ENCODE results near the gene DDX18. TPM values are rescaled to one million over a fixed set of nuclear protein-coding genes. Genes with fewer than 3 reads are reported as not detected.

DDX18 gene
- total and polyA plus RNA-seq, 2 of the 4 experiments (the other 2 are of a cell fraction): 34.6 to 69.9 TPM

DNA sequence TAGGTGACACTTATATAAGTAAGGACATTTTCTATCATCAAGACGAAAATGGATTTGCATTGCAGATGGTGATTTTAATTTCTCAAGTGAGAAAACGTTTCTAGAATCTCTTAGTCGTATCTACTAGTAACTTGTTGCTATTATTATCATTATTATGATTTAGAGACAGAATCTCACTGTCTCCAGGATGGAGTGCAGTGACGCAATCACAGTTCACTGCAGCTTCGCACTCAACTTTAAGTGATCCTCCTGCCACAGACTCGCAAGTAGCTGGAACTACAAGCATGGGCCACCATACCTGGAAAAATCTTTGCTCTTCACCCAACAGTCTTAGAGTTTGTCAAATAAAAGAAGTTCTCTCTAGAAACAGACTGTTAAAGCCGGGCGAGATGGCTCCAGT is 37.6 kb upstream of the DDX18 start:
- no peaks in the 10 kb centered on the region for H3K27me3 ChIP-seq (ENCODE audit: control insufficient read depth, insufficient read depth, low read length)
- no peak overlapping the region for H3K23ac ChIP-seq (ENCODE audit: low read depth, low read length)
- H4K5ac ChIP-seq (ENCODE audit: low read depth, low read length): no peak overlapping the region
- ChIA-PET CTCF (no interaction called here), POLR2A (ENCODE audit: unreplicated experiment) (no interaction called here)
- no peak overlapping the region for H3K4ac ChIP-seq (ENCODE audit: low read depth, low read length)
- H4K20me1 ChIP-seq (ENCODE audit: insufficient read depth, low read length): no peaks in the 10 kb centered on the region
- BruUV-seq (replicated peaks): no TSS peak
- H3K4me2 ChIP-seq (ENCODE audit: low read depth, low read length): no peak overlapping the region
- no peaks in the 10 kb centered on the region for H3K36me3 ChIP-seq (ENCODE audit: control insufficient read depth, insufficient read depth, low read length)
- H2BK5ac ChIP-seq (ENCODE audit: low read depth, low read length, poor library complexity, severe bottlenecking): no peak overlapping the region
- no peak overlapping the region for H2AK5ac ChIP-seq (ENCODE audit: low read depth, low read length)
- no peaks in the 10 kb centered on the region for H3K4me1 ChIP-seq (ENCODE audit: control insufficient read depth, insufficient read depth, low read length)
- no peak overlapping the region for H4K91ac ChIP-seq (ENCODE audit: insufficient read depth, low read depth, low read length)
- H4K8ac ChIP-seq (ENCODE audit: low read depth in 2 of 2, low read length in 2 of 2): no peak overlapping the region
- ATAC-seq (ENCODE audit: low read depth): no peak
- TF ChIP-seq CEBPB (IDR thresholded peaks at IDR 0.05; ENCODE audit: low read depth, low read length) (peak; percentile 58), MAFK (IDR thresholded peaks at IDR 0.05; ENCODE audit: low read depth, low read length) (no peak), RFX5 (IDR thresholded peaks at IDR 0.05; ENCODE audit: low read depth, low read length) (no peak), SMC3 (IDR thresholded peaks at IDR 0.05; ENCODE audit: low read depth, low read length) (no peak), NFE2L2 (IDR thresholded peaks at IDR 0.05; ENCODE audit: low read depth, low read length) (no peak)
- TF ChIP-seq, protein P1, sequence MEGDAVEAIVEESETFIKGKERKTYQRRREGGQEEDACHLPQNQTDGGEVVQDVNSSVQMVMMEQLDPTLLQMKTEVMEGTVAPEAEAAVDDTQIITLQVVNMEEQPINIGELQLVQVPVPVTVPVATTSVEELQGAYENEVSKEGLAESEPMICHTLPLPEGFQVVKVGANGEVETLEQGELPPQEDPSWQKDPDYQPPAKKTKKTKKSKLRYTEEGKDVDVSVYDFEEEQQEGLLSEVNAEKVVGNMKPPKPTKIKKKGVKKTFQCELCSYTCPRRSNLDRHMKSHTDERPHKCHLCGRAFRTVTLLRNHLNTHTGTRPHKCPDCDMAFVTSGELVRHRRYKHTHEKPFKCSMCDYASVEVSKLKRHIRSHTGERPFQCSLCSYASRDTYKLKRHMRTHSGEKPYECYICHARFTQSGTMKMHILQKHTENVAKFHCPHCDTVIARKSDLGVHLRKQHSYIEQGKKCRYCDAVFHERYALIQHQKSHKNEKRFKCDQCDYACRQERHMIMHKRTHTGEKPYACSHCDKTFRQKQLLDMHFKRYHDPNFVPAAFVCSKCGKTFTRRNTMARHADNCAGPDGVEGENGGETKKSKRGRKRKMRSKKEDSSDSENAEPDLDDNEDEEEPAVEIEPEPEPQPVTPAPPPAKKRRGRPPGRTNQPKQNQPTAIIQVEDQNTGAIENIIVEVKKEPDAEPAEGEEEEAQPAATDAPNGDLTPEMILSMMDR (conservative IDR thresholded peaks at IDR 0.05; ENCODE audit: low read depth, low read length): no peak
- TF ChIP-seq, protein P2, sequence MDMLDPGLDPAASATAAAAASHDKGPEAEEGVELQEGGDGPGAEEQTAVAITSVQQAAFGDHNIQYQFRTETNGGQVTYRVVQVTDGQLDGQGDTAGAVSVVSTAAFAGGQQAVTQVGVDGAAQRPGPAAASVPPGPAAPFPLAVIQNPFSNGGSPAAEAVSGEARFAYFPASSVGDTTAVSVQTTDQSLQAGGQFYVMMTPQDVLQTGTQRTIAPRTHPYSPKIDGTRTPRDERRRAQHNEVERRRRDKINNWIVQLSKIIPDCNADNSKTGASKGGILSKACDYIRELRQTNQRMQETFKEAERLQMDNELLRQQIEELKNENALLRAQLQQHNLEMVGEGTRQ (IDR thresholded peaks at IDR 0.05; ENCODE audit: low read depth, low read length): no peak
- TF ChIP-seq, protein P3, sequence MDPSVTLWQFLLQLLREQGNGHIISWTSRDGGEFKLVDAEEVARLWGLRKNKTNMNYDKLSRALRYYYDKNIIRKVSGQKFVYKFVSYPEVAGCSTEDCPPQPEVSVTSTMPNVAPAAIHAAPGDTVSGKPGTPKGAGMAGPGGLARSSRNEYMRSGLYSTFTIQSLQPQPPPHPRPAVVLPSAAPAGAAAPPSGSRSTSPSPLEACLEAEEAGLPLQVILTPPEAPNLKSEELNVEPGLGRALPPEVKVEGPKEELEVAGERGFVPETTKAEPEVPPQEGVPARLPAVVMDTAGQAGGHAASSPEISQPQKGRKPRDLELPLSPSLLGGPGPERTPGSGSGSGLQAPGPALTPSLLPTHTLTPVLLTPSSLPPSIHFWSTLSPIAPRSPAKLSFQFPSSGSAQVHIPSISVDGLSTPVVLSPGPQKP (IDR thresholded peaks at IDR 0.05; ENCODE audit: borderline replicate concordance, low read depth, low read length): no peak
- H3K14ac ChIP-seq (replicated peaks; ENCODE audit: low read depth, low read length): no peak overlapping the region
- in situ Hi-C loops (cut with MboI; ENCODE audit: low sequenced_read_pairs) (no loop called here), dilution Hi-C loops (cut with HindIII; ENCODE audit: low sequenced_read_pairs, unreplicated experiment) (no loop called here), intact Hi-C loops (cut with micrococcal nuclease) (no loop called here)
- H2BK20ac ChIP-seq (ENCODE audit: low read depth, low read length): no peak overlapping the region
- H3K27ac ChIP-seq (ENCODE audit: insufficient read depth, low read length): no peak overlapping the region
- no peak overlapping the region for H2BK120ac ChIP-seq (ENCODE audit: low read depth, low read length)
- no CpG with 5 or more reads among the region's 8 CpGs for WGBS, 2 experiments (ENCODE audit: extremely low coverage in 2 of 2, insufficient read length in 1 of 2)
- no peak overlapping the region for H3K9ac ChIP-seq (ENCODE audit: low read depth, low read length)
- no peak overlapping the region for H3K56ac ChIP-seq (ENCODE audit: extremely low read depth, insufficient read depth, low read length)
- H3K9me1 ChIP-seq (ENCODE audit: insufficient read depth, low read length): no peaks in the 10 kb centered on the region
- H3K79me1 ChIP-seq (ENCODE audit: low read depth in 1 of 2, low read length in 2 of 2): no peaks in the 10 kb centered on the region
- no peaks in the 10 kb centered on the region for H3K9me3 ChIP-seq (ENCODE audit: control insufficient read depth, insufficient read depth, low read length)
- no peak for DNase-seq
- no peak overlapping the region for H2BK15ac ChIP-seq (ENCODE audit: low read depth, low read length)
- H2AFZ ChIP-seq (replicated peaks; ENCODE audit: low read length, poor library complexity): no peak overlapping the region
- H3K18ac ChIP-seq (ENCODE audit: low read depth, low read length): no peak overlapping the region
- H3K4me3 ChIP-seq (ENCODE audit: insufficient read depth, low read depth, low read length): no peak overlapping the region
- no peak overlapping the region for H2AK9ac ChIP-seq (replicated peaks; ENCODE audit: low read depth, low read length, poor library complexity)
